PC-3 (cell line): ENCODE measurements around the gene PRICKLE2.

Experiments
- EZH2 ChIP-seq: fragments of 300-600 bp; sonication (generic); IDR thresholded peaks from one replicate; pipeline ENCODE4 v1.6.1; 2017; ENCODE audit warnings: antibody characterized with exemption, mild to moderate bottlenecking, low read length; ENCODE audit not compliant: unreplicated experiment
- TF ChIP-seq, protein P1 (sequence below): fragments of 300-600 bp; sonication (generic); conservative IDR thresholded peaks from 2 replicates; pipeline ENCODE4 v1.5.1; 2017; ENCODE audit warnings: antibody characterized with exemption, low read depth, mild to moderate bottlenecking, low read length

DNA sequence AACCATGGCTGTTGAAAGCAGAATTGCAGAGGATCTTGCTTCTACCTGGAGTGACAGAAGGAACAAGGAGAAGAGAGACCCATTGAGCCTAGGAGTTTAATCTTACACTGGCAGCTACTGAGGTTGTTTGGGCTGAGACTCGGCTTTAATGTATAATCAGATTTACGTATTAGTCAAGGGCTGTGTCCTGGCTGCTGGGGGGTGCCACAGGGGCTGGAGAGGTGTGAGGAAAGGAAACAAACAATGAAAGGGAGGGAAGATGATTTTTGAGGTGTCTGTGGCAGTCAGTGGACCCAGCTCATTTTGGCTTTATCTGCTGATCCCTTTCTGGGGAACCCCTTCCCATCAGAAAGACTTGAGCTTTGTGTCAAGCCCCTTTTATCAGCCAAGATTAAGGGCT, 95.7 kb downstream of the PRICKLE2 start:
- TF ChIP-seq, protein P1, sequence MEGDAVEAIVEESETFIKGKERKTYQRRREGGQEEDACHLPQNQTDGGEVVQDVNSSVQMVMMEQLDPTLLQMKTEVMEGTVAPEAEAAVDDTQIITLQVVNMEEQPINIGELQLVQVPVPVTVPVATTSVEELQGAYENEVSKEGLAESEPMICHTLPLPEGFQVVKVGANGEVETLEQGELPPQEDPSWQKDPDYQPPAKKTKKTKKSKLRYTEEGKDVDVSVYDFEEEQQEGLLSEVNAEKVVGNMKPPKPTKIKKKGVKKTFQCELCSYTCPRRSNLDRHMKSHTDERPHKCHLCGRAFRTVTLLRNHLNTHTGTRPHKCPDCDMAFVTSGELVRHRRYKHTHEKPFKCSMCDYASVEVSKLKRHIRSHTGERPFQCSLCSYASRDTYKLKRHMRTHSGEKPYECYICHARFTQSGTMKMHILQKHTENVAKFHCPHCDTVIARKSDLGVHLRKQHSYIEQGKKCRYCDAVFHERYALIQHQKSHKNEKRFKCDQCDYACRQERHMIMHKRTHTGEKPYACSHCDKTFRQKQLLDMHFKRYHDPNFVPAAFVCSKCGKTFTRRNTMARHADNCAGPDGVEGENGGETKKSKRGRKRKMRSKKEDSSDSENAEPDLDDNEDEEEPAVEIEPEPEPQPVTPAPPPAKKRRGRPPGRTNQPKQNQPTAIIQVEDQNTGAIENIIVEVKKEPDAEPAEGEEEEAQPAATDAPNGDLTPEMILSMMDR = no peak
- TF ChIP-seq EZH2 = no peak
